Activated CD4-positive, alpha-beta T cell treated with anti-CD3 and anti-CD28 coated beads, Interleukin-2, amount 10 ng/mL, durations not matched to agents 24 days and 14 days (primary cell): ENCODE results near the gene ALOX5. TPM values are rescaled to one million over a fixed set of nuclear protein-coding genes. Genes with fewer than 3 reads are reported as not detected.

Experiments
- DNase-seq: peaks from one replicate; pipeline ENCODE4 v3.0.0; 2022
- H3K27ac Mint-ChIP-seq: one replicate; pipeline ENCODE4 v1.8.0; 2022; ENCODE audit warnings: mild to moderate bottlenecking, mixed read lengths
- H3K27me3 Mint-ChIP-seq: one replicate; pipeline ENCODE4 v1.8.0; 2022; ENCODE audit warnings: mixed read lengths
- H3K36me3 Mint-ChIP-seq: one replicate; pipeline ENCODE4 v1.8.0; 2022; ENCODE audit warnings: low read depth, mild to moderate bottlenecking, mixed read lengths
- H3K4me1 Mint-ChIP-seq: one replicate; pipeline ENCODE4 v1.8.0; 2021; ENCODE audit warnings: mixed read lengths
- H3K4me3 Mint-ChIP-seq: one replicate; pipeline ENCODE4 v1.8.0; 2022; ENCODE audit warnings: mild to moderate bottlenecking, moderate library complexity, mixed read lengths
- H3K9me3 Mint-ChIP-seq: one replicate; pipeline ENCODE4 v1.8.0; 2021; ENCODE audit warnings: mixed read lengths
- intact Hi-C: fragments of 100-400 bp; cut with micrococcal nuclease; formaldehyde crosslinking; loops from one replicate; pipeline ENCODE4 v1.15.1; 2023
- total RNA-seq: library from RNA; stranded (reverse); gene quantifications from 2 replicates; pipeline ENCODE4 v1.2.3, GENCODE V29; 2022

ALOX5 gene
- total RNA-seq, 1 donor from 2014 or later = 2.4 TPM

GRCh38 chr10:45418417-45418848 is 44.4 kb downstream of the ALOX5 start:
- intact Hi-C loops = loop anchor here (2.0 to 5.0 kb wide), 3 partner anchors 46 to 254 kb away; partner anchors contain the start of genes ALOX5 and ZFAND4
- Mint-ChIP-seq H3K36me3 (peaks cover 10% of the 10 kb centered on the region), H3K27ac (peak overlapping the region; percentile 99), H3K27me3 (no peaks in the 10 kb centered on the region), H3K4me3 (peak overlapping the region; percentile 98), H3K4me1 (peaks cover 61% of the 10 kb centered on the region), H3K9me3 (peaks cover 6% of the 10 kb centered on the region)
- no peak for DNase-seq

GRCh38 chr10:45418849-45419675 is 45.0 kb downstream of the ALOX5 start:
- H3K27ac Mint-ChIP-seq = peak overlapping the region; percentile 99

GRCh38 chr10:45419676-45420025 is 45.6 kb downstream of the ALOX5 start:
- no peak for DNase-seq
- Mint-ChIP-seq H3K27me3 (no peaks in the 10 kb centered on the region), H3K4me1 (peaks cover 68% of the 10 kb centered on the region), H3K4me3 (peak overlapping the region; percentile 98), H3K36me3 (peaks cover 9% of the 10 kb centered on the region), H3K27ac (peak overlapping the region; percentile 99), H3K9me3 (peaks cover 6% of the 10 kb centered on the region)
- intact Hi-C loops = loop anchor here (2.0 to 5.0 kb wide), 4 partner anchors 47 to 253 kb away; partner anchors contain the start of genes ALOX5 and ZFAND4

More at GRCh38 chr10:45418849-45419675, 45.0 kb downstream of the ALOX5 start:
- Mint-ChIP-seq H3K9me3 (peaks cover 6% of the 10 kb centered on the region), H3K4me1 (peaks cover 64% of the 10 kb centered on the region), H3K36me3 (peaks cover 6% of the 10 kb centered on the region), H3K4me3 (peak overlapping the region; percentile 98), H3K27me3 (no peaks in the 10 kb centered on the region)
- intact Hi-C loops = loop anchor here (2.0 to 5.0 kb wide), 3 partner anchors 47 to 253 kb away; partner anchors contain the start of genes ALOX5 and ZFAND4
- DNase-seq = peak; percentile 90

GRCh38 chr10:45420453-45421192 is 46.6 kb downstream of the ALOX5 start:
- Mint-ChIP-seq H3K9me3 (peaks cover 6% of the 10 kb centered on the region), H3K4me3 (peak overlapping the region; percentile 98), H3K27ac (peak overlapping the region; percentile 99), H3K4me1 (peaks cover 73% of the 10 kb centered on the region), H3K27me3 (no peaks in the 10 kb centered on the region), H3K36me3 (peaks cover 9% of the 10 kb centered on the region)
- peak; percentile 89 for DNase-seq
- intact Hi-C loops = loop anchor here (2.0 kb wide), 1 partner anchor 68 kb away; no protein-coding TSS in a partner anchor

GRCh38 chr10:45421221-45422097 is 47.4 kb downstream of the ALOX5 start:
- H3K4me1 Mint-ChIP-seq = peaks cover 81% of the 10 kb centered on the region
- H3K4me3 Mint-ChIP-seq = peak overlapping the region; percentile 98
- H3K9me3 Mint-ChIP-seq = peaks cover 4% of the 10 kb centered on the region
- DNase-seq = peak; percentile 85
- H3K27ac Mint-ChIP-seq = peak overlapping the region; percentile 99
- H3K36me3 Mint-ChIP-seq = peaks cover 10% of the 10 kb centered on the region
- H3K27me3 Mint-ChIP-seq = no peaks in the 10 kb centered on the region
- intact Hi-C loops = loop anchor here (2.0 kb wide), 1 partner anchor 69 kb away; no protein-coding TSS in a partner anchor

- H3K36me3 Mint-ChIP-seq = peaks cover 6% of the 10 kb centered on the region
- peaks cover 80% of the 10 kb centered on the region for H3K4me1 Mint-ChIP-seq
- H3K27me3 Mint-ChIP-seq = no peaks in the 10 kb centered on the region
- H3K27ac Mint-ChIP-seq = peak overlapping the region; percentile 58
- no peaks in the 10 kb centered on the region for H3K9me3 Mint-ChIP-seq
- no peak for DNase-seq
- no peak overlapping the region for H3K4me3 Mint-ChIP-seq
- intact Hi-C loops = no loop called here
These were observed 48.3 kb downstream of the ALOX5 start for GRCh38 chr10:45422207-45422865.

- Mint-ChIP-seq H3K27ac (no peak overlapping the region), H3K4me1 (peaks cover 73% of the 10 kb centered on the region), H3K9me3 (no peaks in the 10 kb centered on the region), H3K4me3 (no peak overlapping the region), H3K36me3 (peaks cover 7% of the 10 kb centered on the region), H3K27me3 (no peaks in the 10 kb centered on the region)
- intact Hi-C loops = no loop called here
- DNase-seq = no peak
These were observed 49.0 kb downstream of the ALOX5 start for GRCh38 chr10:45422866-45423659.

- Mint-ChIP-seq H3K4me3 (no peak overlapping the region), H3K27ac (no peak overlapping the region), H3K36me3 (peaks cover 13% of the 10 kb centered on the region), H3K4me1 (peaks cover 65% of the 10 kb centered on the region), H3K27me3 (no peaks in the 10 kb centered on the region), H3K9me3 (no peaks in the 10 kb centered on the region)
- intact Hi-C loops = no loop called here
- DNase-seq = no peak
These were observed 50.0 kb downstream of the ALOX5 start for GRCh38 chr10:45423976-45424499.

GRCh38 chr10:45424668-45425404 is 50.8 kb downstream of the ALOX5 start:
- H3K36me3 Mint-ChIP-seq = peaks cover 13% of the 10 kb centered on the region
- no peaks in the 10 kb centered on the region for H3K9me3 Mint-ChIP-seq
- intact Hi-C loops = no loop called here
- H3K27ac Mint-ChIP-seq = no peak overlapping the region
- peaks cover 57% of the 10 kb centered on the region for H3K4me1 Mint-ChIP-seq
- no peaks in the 10 kb centered on the region for H3K27me3 Mint-ChIP-seq
- DNase-seq = no peak
- H3K4me3 Mint-ChIP-seq = no peak overlapping the region

- intact Hi-C loops = no loop called here
- H3K9me3 Mint-ChIP-seq = no peaks in the 10 kb centered on the region
- peaks cover 48% of the 10 kb centered on the region for H3K4me1 Mint-ChIP-seq
- no peaks in the 10 kb centered on the region for H3K27me3 Mint-ChIP-seq
- no peak for DNase-seq
- H3K4me3 Mint-ChIP-seq = no peak overlapping the region
- H3K27ac Mint-ChIP-seq = peak overlapping the region; percentile 57
- peaks cover 13% of the 10 kb centered on the region for H3K36me3 Mint-ChIP-seq
These were observed 51.9 kb downstream of the ALOX5 start for GRCh38 chr10:45425621-45426563.
